Measurements from ENCODE around the gene NCK2.

DNA sequence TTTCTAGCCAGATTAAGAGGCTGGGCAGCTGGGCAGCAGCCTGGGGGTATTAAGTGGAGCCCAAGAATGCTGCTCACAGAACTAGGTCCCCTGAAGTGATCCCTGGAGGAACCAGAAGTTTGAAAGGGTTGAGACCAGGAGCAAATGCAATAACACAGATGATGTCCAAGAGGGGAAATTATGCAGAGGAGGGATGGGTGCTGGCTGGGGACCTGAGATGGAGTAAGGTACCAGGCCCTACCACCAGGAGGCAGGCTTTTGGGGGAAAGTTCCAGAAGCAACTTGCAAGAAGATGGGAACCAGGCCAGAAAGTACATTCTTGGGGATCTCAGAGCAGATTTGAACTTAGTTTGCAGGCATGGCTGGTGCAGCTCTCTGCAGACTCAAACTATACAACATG, 175.1 kb downstream of the NCK2 start:
- TF ChIP-seq POLR2A (IDR thresholded peaks at IDR 0.05) (no peak), CTCF (IDR thresholded peaks at IDR 0.05) (no peak)
